Thyroid gland (tissue), 4 donors: ENCODE measurements around the gene ANKRD28.

ENCODE experiments used
- CTCF ChIP-seq, 6 experiments: fragments of 200-600 bp in 3 of 6; fragments of 450-650 bp in 3 of 6; sonication (generic) in 3 of 6; IDR thresholded peaks; one replicate each; pipeline ENCODE4 v1.5.1; 2016 to 2019; ENCODE audit warnings: antibody characterized with exemption in 6 of 6, mild to moderate bottlenecking in 2 of 6, inconsistent platforms in 1 of 6, moderate library complexity in 1 of 6
- POLR2A ChIP-seq, 2 donors: fragments of 450-650 bp; IDR thresholded peaks; one replicate each; pipeline ENCODE4 v1.6.1; 2017; ENCODE audit warnings: antibody characterized with exemption in 2 of 2, mild to moderate bottlenecking in 2 of 2, moderate library complexity in 1 of 2

DNA sequence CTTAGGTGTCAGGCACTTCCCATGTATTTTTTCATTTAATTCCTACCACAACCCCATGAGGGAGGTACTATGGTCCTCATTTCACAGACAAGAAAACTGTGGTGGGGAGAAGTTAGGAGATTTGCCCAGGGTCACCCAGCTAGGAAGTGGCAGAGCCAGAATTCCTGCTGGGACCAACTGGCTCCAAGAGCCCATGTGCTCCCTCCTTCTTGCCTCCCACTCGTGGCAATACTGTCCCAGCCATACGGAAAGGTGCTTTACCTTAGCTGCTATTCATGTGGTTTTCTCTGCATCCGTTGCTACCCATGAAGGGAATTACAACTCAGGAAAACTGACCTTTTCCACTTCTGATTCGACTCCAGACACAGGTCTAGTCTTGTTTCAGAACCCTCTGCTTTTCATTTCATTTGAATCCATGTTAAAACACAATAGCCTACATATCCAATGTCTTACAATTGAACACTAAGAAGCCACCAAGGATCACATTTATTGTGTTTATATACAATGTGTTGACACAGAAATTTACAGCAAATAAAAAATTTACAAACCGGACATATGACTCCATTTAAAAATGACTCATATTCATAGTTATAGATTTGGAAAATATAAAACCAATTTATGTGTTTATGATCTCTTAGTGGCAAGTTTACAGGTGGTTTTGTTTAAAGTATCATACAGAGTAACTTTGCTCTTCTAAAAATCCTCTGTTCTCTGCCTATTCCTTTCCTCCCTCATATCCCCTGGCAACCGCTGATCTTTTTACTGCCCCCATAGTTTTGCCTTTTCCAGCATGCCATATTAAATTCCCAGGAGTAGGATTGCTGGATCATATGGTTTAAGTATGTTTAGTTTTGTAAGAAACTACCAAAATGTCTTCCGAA is 137.5 kb downstream of the ANKRD28 start:
- TF ChIP-seq CTCF (IDR thresholded peaks at IDR 0.05) (no peak), POLR2A (IDR thresholded peaks at IDR 0.05) (no peak)
